ENCODE results near the gene SPG7.

DNA sequence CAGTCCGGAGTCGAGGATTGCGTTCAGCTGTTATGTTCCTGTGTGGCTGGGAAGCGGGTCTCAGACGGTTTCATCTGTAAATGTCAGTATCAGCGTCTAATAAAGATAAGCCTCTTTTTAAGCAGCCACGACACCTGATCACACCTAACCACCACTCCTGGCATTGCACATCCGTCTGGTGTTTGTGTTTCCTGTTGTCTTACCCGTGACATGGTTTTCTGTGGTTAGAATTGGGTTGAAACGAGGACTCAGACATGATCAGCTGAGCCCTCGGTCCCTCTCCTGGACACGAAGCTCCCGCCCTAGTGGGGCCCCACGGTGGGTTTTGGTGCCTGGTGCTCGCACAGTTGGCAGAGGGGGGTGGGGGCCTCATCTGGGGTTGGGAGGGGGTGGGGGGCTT lies 85.6 kb downstream of the SPG7 start:
- TF ChIP-seq, protein P1, sequence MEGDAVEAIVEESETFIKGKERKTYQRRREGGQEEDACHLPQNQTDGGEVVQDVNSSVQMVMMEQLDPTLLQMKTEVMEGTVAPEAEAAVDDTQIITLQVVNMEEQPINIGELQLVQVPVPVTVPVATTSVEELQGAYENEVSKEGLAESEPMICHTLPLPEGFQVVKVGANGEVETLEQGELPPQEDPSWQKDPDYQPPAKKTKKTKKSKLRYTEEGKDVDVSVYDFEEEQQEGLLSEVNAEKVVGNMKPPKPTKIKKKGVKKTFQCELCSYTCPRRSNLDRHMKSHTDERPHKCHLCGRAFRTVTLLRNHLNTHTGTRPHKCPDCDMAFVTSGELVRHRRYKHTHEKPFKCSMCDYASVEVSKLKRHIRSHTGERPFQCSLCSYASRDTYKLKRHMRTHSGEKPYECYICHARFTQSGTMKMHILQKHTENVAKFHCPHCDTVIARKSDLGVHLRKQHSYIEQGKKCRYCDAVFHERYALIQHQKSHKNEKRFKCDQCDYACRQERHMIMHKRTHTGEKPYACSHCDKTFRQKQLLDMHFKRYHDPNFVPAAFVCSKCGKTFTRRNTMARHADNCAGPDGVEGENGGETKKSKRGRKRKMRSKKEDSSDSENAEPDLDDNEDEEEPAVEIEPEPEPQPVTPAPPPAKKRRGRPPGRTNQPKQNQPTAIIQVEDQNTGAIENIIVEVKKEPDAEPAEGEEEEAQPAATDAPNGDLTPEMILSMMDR (IDR thresholded peaks at IDR 0.05), result no peak
- TF ChIP-seq POLR2A (IDR thresholded peaks at IDR 0.05), result no peak

Measured in esophagus squamous epithelium (tissue), 4 donors.